ENCODE data around the gene TRAPPC13. TPM values are rescaled to one million over a fixed set of nuclear protein-coding genes. Genes with fewer than 3 reads are reported as not detected.
A peak's percentile ranks its signal among the peaks of the same experiment; 100 is the strongest.

Gene TRAPPC13
- total RNA-seq, 1 donor from 2014 or later, result 24.9 TPM

- H3K36me3 Mint-ChIP-seq (ENCODE audit: low read depth), result peaks cover 18% of the 10 kb centered on the region
- H3K4me1 Mint-ChIP-seq, result no peaks in the 10 kb centered on the region
- H3K9me3 Mint-ChIP-seq, result no peaks in the 10 kb centered on the region
- no peak for TF ChIP-seq CTCF (conservative IDR thresholded peaks at IDR 0.05)
- H3K27me3 Mint-ChIP-seq (ENCODE audit: low read depth), result no peaks in the 10 kb centered on the region
- no peak overlapping the region for H3K27ac Mint-ChIP-seq (ENCODE audit: unreplicated experiment)
- H3K4me3 Mint-ChIP-seq, result no peak overlapping the region
- DNase-seq (ENCODE audit: low read depth, low spot score), result no peak
Observed at GRCh38 chr5:65702036-65702435, 77.2 kb downstream of the TRAPPC13 start.

- H3K9me3 Mint-ChIP-seq, result no peaks in the 10 kb centered on the region
- H3K27ac Mint-ChIP-seq (ENCODE audit: unreplicated experiment), result peak overlapping the region; percentile 65
- no peak overlapping the region for H3K4me3 Mint-ChIP-seq
- no peaks in the 10 kb centered on the region for H3K27me3 Mint-ChIP-seq (ENCODE audit: low read depth)
- H3K36me3 Mint-ChIP-seq (ENCODE audit: low read depth), result peaks cover 7% of the 10 kb centered on the region
- H3K4me1 Mint-ChIP-seq, result no peaks in the 10 kb centered on the region
- TF ChIP-seq CTCF (conservative IDR thresholded peaks at IDR 0.05), result no peak
- DNase-seq (ENCODE audit: low read depth, low spot score), result no peak
Observed at GRCh38 chr5:65704621-65705239, 79.9 kb downstream of the TRAPPC13 start.

DNA sequence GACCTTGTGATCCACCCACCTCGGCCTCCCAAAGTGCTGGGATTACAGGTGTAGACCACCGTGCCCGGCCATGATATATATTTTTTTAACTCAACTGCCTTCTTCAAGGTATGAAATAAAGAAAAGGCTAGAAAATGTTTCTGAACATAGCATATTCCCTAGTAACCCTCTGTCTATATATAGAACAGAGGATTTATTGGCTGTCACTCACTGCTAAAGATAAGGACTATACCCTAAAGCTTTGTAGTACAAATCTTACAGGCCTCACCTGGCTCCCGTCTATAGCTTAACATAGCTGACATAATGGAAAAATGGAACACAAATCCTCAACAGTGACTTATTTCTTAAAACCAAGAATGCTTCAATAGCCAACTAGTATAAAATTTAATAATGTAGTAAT is 82.8 kb downstream of the TRAPPC13 start:
- H3K27me3 Mint-ChIP-seq (ENCODE audit: low read depth), result no peaks in the 10 kb centered on the region
- no peak for DNase-seq (ENCODE audit: low read depth, low spot score)
- peaks cover 11% of the 10 kb centered on the region for H3K36me3 Mint-ChIP-seq (ENCODE audit: low read depth)
- no peak overlapping the region for H3K27ac Mint-ChIP-seq (ENCODE audit: unreplicated experiment)
- H3K4me1 Mint-ChIP-seq, result no peaks in the 10 kb centered on the region
- H3K9me3 Mint-ChIP-seq, result no peaks in the 10 kb centered on the region
- no peak overlapping the region for H3K4me3 Mint-ChIP-seq
- TF ChIP-seq CTCF (conservative IDR thresholded peaks at IDR 0.05), result no peak

DNA sequence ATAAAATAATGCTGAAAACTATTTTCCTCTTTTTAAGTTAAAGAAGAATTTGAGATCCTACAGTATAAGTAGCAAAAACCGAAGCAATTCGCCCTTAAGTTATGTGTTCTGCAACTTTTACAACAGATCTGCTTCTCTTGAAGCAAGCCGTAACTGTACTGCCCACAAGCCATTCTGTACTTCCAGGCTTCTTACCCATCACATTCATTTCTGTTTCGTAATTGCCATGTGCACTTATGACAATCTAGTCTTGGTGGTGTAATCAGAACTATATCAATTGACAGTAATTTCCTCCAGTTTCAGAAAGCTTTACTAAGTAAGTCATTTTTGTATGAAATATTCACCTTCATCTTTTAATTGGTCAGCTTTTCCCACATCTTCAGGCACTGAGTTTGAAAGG is 83.3 kb downstream of the TRAPPC13 start:
- H3K4me3 Mint-ChIP-seq, result no peak overlapping the region
- no peak for DNase-seq (ENCODE audit: low read depth, low spot score)
- no peaks in the 10 kb centered on the region for H3K27me3 Mint-ChIP-seq (ENCODE audit: low read depth)
- H3K9me3 Mint-ChIP-seq, result no peaks in the 10 kb centered on the region
- H3K36me3 Mint-ChIP-seq (ENCODE audit: low read depth), result peaks cover 11% of the 10 kb centered on the region
- TF ChIP-seq CTCF (conservative IDR thresholded peaks at IDR 0.05), result no peak
- H3K4me1 Mint-ChIP-seq, result no peaks in the 10 kb centered on the region
- no peak overlapping the region for H3K27ac Mint-ChIP-seq (ENCODE audit: unreplicated experiment)

Other genes starting within 250 kb of the TRAPPC13 start
- gene ADAMTS6, start 143.1 kb upstream of the TRAPPC13 start, total RNA-seq, result 7.1 and 8.2 TPM in 2 replicates
- 55.2 and 66.4 TPM in 2 replicates for gene CENPK, start 61.9 kb upstream of the TRAPPC13 start, total RNA-seq
- 38.6 and 42.0 TPM in 2 replicates for gene PPWD1, start 61.7 kb upstream of the TRAPPC13 start, total RNA-seq
- gene TRIM23, start 694 bp upstream of the TRAPPC13 start, total RNA-seq, result 11.6 and 12.7 TPM in 2 replicates
- gene SHLD3, start within 50 bp of the TRAPPC13 start, total RNA-seq, result 3.8 and 4.3 TPM in 2 replicates
- gene SGTB, start 97.1 kb downstream of the TRAPPC13 start, total RNA-seq, result 15.0 and 15.8 TPM in 2 replicates
- 51.7 and 55.2 TPM in 2 replicates for gene NLN, start 97.2 kb downstream of the TRAPPC13 start, total RNA-seq